PC-3 (cell line): Measurements from ENCODE around the gene CRHR2. TPM values are rescaled to one million over a fixed set of nuclear protein-coding genes. Genes with fewer than 3 reads are reported as not detected.

Source experiments
- ATAC-seq: fragments of 200-7000 bp; cut with Tn5 transposase; 2 replicates; pipeline ENCODE4 v1.9.1; 2020; ENCODE audit warnings: mild to moderate bottlenecking, moderate library complexity
- BruUV-seq: library from RNA; stranded (reverse); fragments of 400-500 nt; replicated peaks from 2 replicates; lab custom pipeline; 2021; lab: Mats Ljungman, UMichigan
- CTCF ChIA-PET: fragments of 300-600 bp; sonication (Branson Sonifier 250); formaldehyde crosslinking; loops from one replicate; lab custom pipeline; 2022; ENCODE audit warnings: antibody characterized with exemption; lab: Charles Lee
- POLR2A ChIA-PET: fragments of 300-600 bp; sonication (Branson Sonifier 250); formaldehyde crosslinking; loops from one replicate; lab custom pipeline; 2022; ENCODE audit warnings: antibody characterized with exemption; ENCODE audit not compliant: unreplicated experiment; lab: Charles Lee
- DNase-seq: peaks from one replicate; pipeline ENCODE4 v3.0.0-alpha.2; 2015
- H2AFZ ChIP-seq: fragments of 300-600 bp; sonication (generic); 2 replicates; pipeline ENCODE4 v1.6.0; 2016; ENCODE audit warnings: antibody characterized with exemption, low read length
- H3F3A ChIP-seq: fragments of 300-600 bp; sonication (generic); one replicate; pipeline ENCODE4 v1.6.0; 2017; ENCODE audit warnings: antibody characterized with exemption, low read length, control low read depth, mild to moderate bottlenecking; ENCODE audit not compliant: unreplicated experiment
- H3K27ac ChIP-seq: fragments of 300-600 bp; sonication (generic); 2 replicates; pipeline ENCODE4 v1.5.1; 2016; ENCODE audit warnings: mild to moderate bottlenecking, low read length
- H3K27me3 ChIP-seq: fragments of 300-600 bp; sonication (generic); 2 replicates; pipeline ENCODE4 v1.6.1; 2016; ENCODE audit warnings: low read length, mixed read lengths
- H3K36me3 ChIP-seq: fragments of 300-600 bp; sonication (generic); 2 replicates; pipeline ENCODE4 v1.6.1; 2016; ENCODE audit warnings: low read depth, mixed run types, low read length, mixed read lengths
- H3K4me1 ChIP-seq: fragments of 300-600 bp; sonication (generic); 2 replicates; pipeline ENCODE4 v1.5.1; 2016; ENCODE audit warnings: low read length; ENCODE audit not compliant: insufficient read depth
- H3K4me2 ChIP-seq: fragments of 300-600 bp; sonication (generic); 2 replicates; pipeline ENCODE4 v1.6.0; 2016; ENCODE audit warnings: low read length
- H3K4me3 ChIP-seq: fragments of 300-600 bp; sonication (generic); 2 replicates; pipeline ENCODE4 v1.5.1; 2016; ENCODE audit warnings: mild to moderate bottlenecking, low read length, mixed read lengths
- H3K79me2 ChIP-seq: fragments of 300-600 bp; sonication (generic); 2 replicates; pipeline ENCODE4 v1.6.1; 2017; ENCODE audit warnings: low read length, mixed read lengths
- H3K9ac ChIP-seq: fragments of 300-600 bp; sonication (generic); 2 replicates; pipeline ENCODE4 v1.6.0; 2016; ENCODE audit warnings: mild to moderate bottlenecking, low read length
- H3K9me2 ChIP-seq: fragments of 300-600 bp; sonication (generic); replicated peaks from 2 replicates; pipeline ENCODE4 v1.6.1; 2016; ENCODE audit warnings: mixed run types, low read length, mixed read lengths
- H3K9me3 ChIP-seq: fragments of 300-600 bp; sonication (generic); 2 replicates; pipeline ENCODE4 v1.6.1; 2016; ENCODE audit warnings: low read length, mixed read lengths
- H4K20me1 ChIP-seq: fragments of 300-600 bp; sonication (generic); 2 replicates; pipeline ENCODE4 v1.6.1; 2016; ENCODE audit warnings: low read length, mixed read lengths
- EZH2 ChIP-seq: fragments of 300-600 bp; sonication (generic); IDR thresholded peaks from one replicate; pipeline ENCODE4 v1.6.1; 2017; ENCODE audit warnings: antibody characterized with exemption, mild to moderate bottlenecking, low read length; ENCODE audit not compliant: unreplicated experiment
- EZH2phosphoT487 ChIP-seq: fragments of 300-600 bp; sonication (generic); IDR thresholded peaks from 2 replicates; pipeline ENCODE4 v1.6.1; 2018; ENCODE audit warnings: mild to moderate bottlenecking, antibody characterized with exemption, low read length, borderline replicate concordance
- intact Hi-C: fragments of 100-400 bp; cut with micrococcal nuclease; formaldehyde crosslinking; loops from 2 replicates; pipeline ENCODE4 v1.9.0; 2023
- total RNA-seq: library from RNA; depleted of rRNA; stranded (reverse); fragments of >200 nt; gene quantifications from 2 replicates; pipeline ENCODE4 v1.2.3, GENCODE V29; 2014
- TF ChIP-seq, protein P1 (sequence below): fragments of 300-600 bp; sonication (generic); conservative IDR thresholded peaks from 2 replicates; pipeline ENCODE4 v1.5.1; 2017; ENCODE audit warnings: antibody characterized with exemption, low read depth, mild to moderate bottlenecking, low read length

The CRHR2 gene
- total RNA-seq, 1 experiment from 2014 or later = not detected

DNA sequence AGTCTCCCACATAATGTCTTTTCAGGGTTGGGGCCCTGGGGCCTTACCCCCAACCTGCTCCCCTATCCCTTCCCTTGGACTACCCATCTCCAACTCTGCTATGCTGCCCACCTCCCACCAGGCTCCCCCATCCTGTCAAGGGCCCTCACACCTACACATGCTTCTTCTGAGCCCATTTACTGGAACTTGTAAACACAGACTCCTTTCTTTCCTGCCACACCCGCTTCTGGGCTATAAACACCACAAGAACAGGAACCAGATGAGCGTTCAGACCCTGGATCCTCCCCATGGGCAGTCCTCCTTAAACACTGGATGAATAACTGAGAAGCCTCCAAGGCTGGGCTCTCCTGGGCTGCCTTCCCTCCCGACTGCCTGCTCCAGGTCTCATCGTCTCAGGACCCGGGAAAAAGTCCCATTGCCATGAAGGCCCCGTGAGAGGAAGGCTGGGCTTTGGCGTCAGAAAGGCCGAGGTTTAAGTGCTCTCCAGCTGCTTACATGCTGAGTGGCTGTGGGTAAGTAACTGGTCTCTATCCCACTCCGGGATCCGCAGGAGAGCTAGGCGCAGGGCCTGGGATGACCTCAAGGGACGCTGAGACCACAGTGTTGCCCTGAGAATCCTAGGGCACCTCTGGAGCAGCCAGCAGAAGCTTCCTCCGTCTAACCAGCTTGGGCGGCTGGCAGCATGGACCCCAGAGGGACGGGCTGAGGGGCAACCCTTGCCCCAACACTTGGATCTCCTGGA, 15.6 kb upstream of the CRHR2 start:
- ChIA-PET CTCF (no interaction called here), POLR2A (no interaction called here)
- H3F3A ChIP-seq = no peaks in the 10 kb centered on the region
- no peak overlapping the region for H3K4me3 ChIP-seq
- no peaks in the 10 kb centered on the region for H4K20me1 ChIP-seq
- H3K4me1 ChIP-seq = no peaks in the 10 kb centered on the region
- no peaks in the 10 kb centered on the region for H3K9me2 ChIP-seq
- DNase-seq (no peak), ATAC-seq (peak; percentile 40; the same call in 1 of the 2 replicates)
- BruUV-seq = no TSS peak
- no peak overlapping the region for H3K9ac ChIP-seq
- H3K79me2 ChIP-seq = no peaks in the 10 kb centered on the region
- no peak overlapping the region for H3K27ac ChIP-seq
- H2AFZ ChIP-seq = no peak overlapping the region
- peaks cover 34% of the 10 kb centered on the region for H3K27me3 ChIP-seq
- TF ChIP-seq EZH2 (no peak), EZH2phosphoT487 (no peak)
- TF ChIP-seq, protein P1, sequence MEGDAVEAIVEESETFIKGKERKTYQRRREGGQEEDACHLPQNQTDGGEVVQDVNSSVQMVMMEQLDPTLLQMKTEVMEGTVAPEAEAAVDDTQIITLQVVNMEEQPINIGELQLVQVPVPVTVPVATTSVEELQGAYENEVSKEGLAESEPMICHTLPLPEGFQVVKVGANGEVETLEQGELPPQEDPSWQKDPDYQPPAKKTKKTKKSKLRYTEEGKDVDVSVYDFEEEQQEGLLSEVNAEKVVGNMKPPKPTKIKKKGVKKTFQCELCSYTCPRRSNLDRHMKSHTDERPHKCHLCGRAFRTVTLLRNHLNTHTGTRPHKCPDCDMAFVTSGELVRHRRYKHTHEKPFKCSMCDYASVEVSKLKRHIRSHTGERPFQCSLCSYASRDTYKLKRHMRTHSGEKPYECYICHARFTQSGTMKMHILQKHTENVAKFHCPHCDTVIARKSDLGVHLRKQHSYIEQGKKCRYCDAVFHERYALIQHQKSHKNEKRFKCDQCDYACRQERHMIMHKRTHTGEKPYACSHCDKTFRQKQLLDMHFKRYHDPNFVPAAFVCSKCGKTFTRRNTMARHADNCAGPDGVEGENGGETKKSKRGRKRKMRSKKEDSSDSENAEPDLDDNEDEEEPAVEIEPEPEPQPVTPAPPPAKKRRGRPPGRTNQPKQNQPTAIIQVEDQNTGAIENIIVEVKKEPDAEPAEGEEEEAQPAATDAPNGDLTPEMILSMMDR = no peak
- H3K4me2 ChIP-seq = no peak overlapping the region
- no peaks in the 10 kb centered on the region for H3K36me3 ChIP-seq
- intact Hi-C loops = no loop called here
- no peaks in the 10 kb centered on the region for H3K9me3 ChIP-seq

DNA sequence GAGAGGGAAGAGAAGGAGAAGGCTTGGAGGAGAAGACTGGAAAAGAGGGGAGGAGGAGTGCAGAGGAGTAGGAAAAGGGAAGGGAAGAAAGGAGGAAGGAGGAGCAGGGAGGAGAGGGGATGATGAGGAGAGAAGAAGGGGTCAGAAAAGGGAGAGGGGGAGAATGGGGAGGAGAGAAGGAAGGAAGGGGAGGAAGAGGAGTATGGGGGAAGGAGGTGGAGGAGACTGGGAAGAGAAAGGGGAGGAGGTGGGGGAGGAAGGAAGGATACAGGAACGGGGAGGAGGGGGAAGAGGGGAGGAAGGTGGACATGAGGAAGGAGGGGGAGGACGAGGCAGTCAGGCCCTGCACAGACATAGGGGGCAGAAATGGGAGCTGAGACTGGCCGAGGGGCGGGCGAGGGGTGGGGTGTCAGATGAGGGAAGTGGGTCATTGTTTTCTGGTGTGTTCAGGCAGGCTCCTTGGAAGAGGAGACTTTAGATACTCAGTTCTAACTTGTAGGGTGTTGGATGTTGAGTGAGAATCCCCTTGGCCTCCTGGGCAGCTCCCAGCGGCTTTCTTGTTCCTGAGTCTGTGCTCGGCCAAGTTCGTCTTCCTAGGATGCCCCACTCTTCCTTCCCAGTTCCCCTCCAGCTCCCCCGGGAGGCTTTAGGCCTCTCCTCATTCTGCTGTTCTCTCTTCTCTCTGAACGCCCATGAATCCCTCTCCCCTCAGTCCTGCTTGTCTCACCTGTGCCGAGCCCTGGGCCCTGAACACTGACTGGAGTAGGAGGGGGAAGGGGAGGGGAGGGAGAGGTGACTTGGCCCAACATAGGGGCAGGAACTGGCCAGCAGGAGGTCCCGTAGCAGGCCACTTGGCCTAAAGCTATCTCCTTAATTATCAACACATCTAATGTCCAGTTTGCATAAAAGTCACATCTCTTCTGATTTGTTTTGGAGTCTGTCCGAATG, 12.8 kb upstream of the CRHR2 start:
- no TSS peak for BruUV-seq
- Histone ChIP-seq H3K4me1 (no peaks in the 10 kb centered on the region), H3K36me3 (no peaks in the 10 kb centered on the region), H3K9me2 (no peaks in the 10 kb centered on the region), H3K9ac (no peak overlapping the region), H3K79me2 (no peaks in the 10 kb centered on the region), H4K20me1 (no peaks in the 10 kb centered on the region), H3K4me2 (no peak overlapping the region), H3K27ac (no peak overlapping the region), H3K9me3 (no peaks in the 10 kb centered on the region), H3K4me3 (no peak overlapping the region), H3F3A (no peaks in the 10 kb centered on the region), H3K27me3 (peaks cover 41% of the 10 kb centered on the region), H2AFZ (no peak overlapping the region)
- TF ChIP-seq, protein P1 = no peak
- no peak for TF ChIP-seq EZH2
- no peak for TF ChIP-seq EZH2phosphoT487
- no peak for DNase-seq
- intact Hi-C loops = no loop called here
- ChIA-PET POLR2A (no interaction called here), CTCF (no interaction called here)
- ATAC-seq = no peak
